K562 (cell line): ENCODE data around the gene ZDHHC14. TPM values are rescaled to one million over a fixed set of nuclear protein-coding genes. Genes with fewer than 3 reads are reported as not detected.

ENCODE experiments used
- BRD4 ChIP-seq: fragments of 200-600 bp; sonication (generic); IDR thresholded peaks from 2 replicates; pipeline ENCODE4 v1.6.1; 2017; ENCODE audit warnings: inconsistent platforms
- CHD7 ChIP-seq: fragments of 200-600 bp; sonication (generic); IDR thresholded peaks from one replicate; pipeline ENCODE4 v1.6.1; 2012; ENCODE audit warnings: mild to moderate bottlenecking, low read depth, low read length, inconsistent platforms
- FOXK1 ChIP-seq: sonication (generic); formaldehyde crosslinking; IDR thresholded peaks from 2 replicates; pipeline ENCODE4 v1.8.0; 2022; ENCODE audit warnings: missing genetic modification reagents, mild to moderate bottlenecking, borderline replicate concordance
- GTF2B ChIP-seq: IDR thresholded peaks from 2 replicates; pipeline ENCODE4 v1.6.1; 2011; ENCODE audit not compliant: insufficient read length; ENCODE audit errors: extremely low read depth
- NELFE ChIP-seq: IDR thresholded peaks from 2 replicates; pipeline ENCODE4 v1.6.1; 2011; ENCODE audit warnings: mild to moderate bottlenecking; ENCODE audit not compliant: insufficient read depth, insufficient read length
- NR4A1 ChIP-seq, 2 experiments: fragments of 250-450 bp in 1 of 2; fragments of 450-650 bp in 1 of 2; sonication (Bioruptor Pico) in 1 of 2; IDR thresholded peaks; 2 replicates each; pipeline versions ENCODE4 v1.4.0 to v1.6.1; 2016 to 2020; ENCODE audit warnings: mild to moderate bottlenecking in 2 of 2, missing compliant biosample characterization in 1 of 2, missing genetic modification characterization in 1 of 2, moderate library complexity in 1 of 2
- PHB ChIP-seq: fragments of 250-450 bp; sonication (Bioruptor Pico); IDR thresholded peaks from 2 replicates; pipeline ENCODE4 v1.5.0; 2021
- RB1 ChIP-seq: fragments of 450-650 bp; IDR thresholded peaks from 2 replicates; pipeline ENCODE4 v1.6.1; 2017; ENCODE audit warnings: low read depth, mild to moderate bottlenecking
- RFX1 ChIP-seq: fragments of 450-650 bp; IDR thresholded peaks from 2 replicates; pipeline ENCODE4 v1.6.1; 2016; ENCODE audit warnings: mild to moderate bottlenecking, moderate library complexity
- SLC30A9 ChIP-seq: fragments of 250-450 bp; sonication (Bioruptor Pico); IDR thresholded peaks from 2 replicates; pipeline ENCODE4 v1.8.0; 2022; ENCODE audit warnings: mild to moderate bottlenecking, moderate library complexity
- SRSF9 ChIP-seq: fragments of 200-400 bp; formaldehyde crosslinking; IDR thresholded peaks from 2 replicates; pipeline ENCODE4 v1.6.1; 2017; ENCODE audit warnings: low read depth, low read length, borderline replicate concordance
- ZNF134 ChIP-seq: fragments of 250-450 bp; sonication (Bioruptor Pico); conservative IDR thresholded peaks from 2 replicates; pipeline ENCODE4 v1.4.0; 2020
- ZNF23 ChIP-seq: fragments of 250-450 bp; sonication (Bioruptor Pico); IDR thresholded peaks from 2 replicates; pipeline ENCODE4 v1.4.0; 2020; ENCODE audit warnings: mild to moderate bottlenecking
- ZNF239 ChIP-seq: fragments of 250-450 bp; sonication (Bioruptor Pico); IDR thresholded peaks from 2 replicates; pipeline ENCODE4 v1.4.0; 2020; ENCODE audit warnings: mild to moderate bottlenecking
- ZNF408 ChIP-seq: fragments of 250-450 bp; sonication (Bioruptor Pico); IDR thresholded peaks from 2 replicates; pipeline ENCODE4 v1.4.0; 2020; ENCODE audit warnings: low read depth, mild to moderate bottlenecking, moderate library complexity
- ZNF561 ChIP-seq: fragments of 450-650 bp; formaldehyde crosslinking; conservative IDR thresholded peaks from 2 replicates; pipeline ENCODE4 v1.4.0; 2020; ENCODE audit warnings: mild to moderate bottlenecking, moderate library complexity
- ZNF79 ChIP-seq: fragments of 250-450 bp; sonication (Bioruptor Pico); IDR thresholded peaks from 2 replicates; pipeline ENCODE4 v1.4.0; 2020; ENCODE audit warnings: low read depth, mild to moderate bottlenecking, moderate library complexity
- polyA plus RNA-seq, 8 experiments: library from polyadenylated mRNA; depleted of rRNA in 4 of 8; stranded (reverse) in 5 of 8; unstranded in 3 of 8; fragments of >200 nt; fragmentation: Nextera tagmentation in 2 of 8; fragmentation: Illumina TruSeq in 1 of 8; extraction: Ambion mirVana in 2 of 8; extraction: Trizol in 1 of 8; gene quantifications; 2 replicates each; pipeline versions ENCODE4 v1.2.1 to v1.2.3, GENCODE V29; 2011 to 2014; ENCODE audit warnings: inconsistent platforms in 1 of 8, missing spikeins in 1 of 8
- total RNA-seq, 7 experiments: library from RNA; depleted of rRNA in 6 of 7; stranded (reverse); fragments of >200 nt in 6 of 7; fragmentation: Illumina TruSeq in 2 of 7; extraction: Trizol in 2 of 7; gene quantifications; 2 replicates each; pipeline versions ENCODE4 v1.2.1 to v1.2.3, GENCODE V29; 2011 to 2021; ENCODE audit warnings: low replicate concordance in 1 of 7

ZDHHC14 gene
- total and polyA plus RNA-seq, 9 of the 15 experiments (the other 6 are each of a cell fraction or from before 2014, with no cell fraction given) = 0.92 to 23.1 (median 13.8) TPM

GRCh38 chr6:157379656-157380457 lies 1.1 kb upstream of the ZDHHC14 start (continued):
- TF ChIP-seq FOXK1 (peak; percentile 52; the same call in 1 of the 2 replicates), ZNF79 (CRISPR knock-in tag) (no peak), ZNF561 (no peak), RFX1 (no peak), ZNF23 (no peak), NR4A1 (CRISPR knock-in tag; IDR thresholded peaks at IDR 0.05) (no peak), NR4A1 (tag; IDR thresholded peaks at IDR 0.05) (no peak), CHD7 (no peak), PHB (CRISPR knock-in tag) (peak; percentile 76; the same call in 1 of the 2 replicates), NELFE (no peak), GTF2B (no peak), ZNF239 (CRISPR knock-in tag) (no peak), RB1 (peak; percentile 41; the same call in 1 of the 2 replicates), BRD4 (no peak), SRSF9 (no peak), ZNF134 (no peak), SLC30A9 (CRISPR knock-in tag) (no peak), ZNF408 (no peak)
